HG02759 (cell line): ENCODE data around the gene SLC35B1.
"Not testable (repeated sequence)": the region's sequence is repeated elsewhere in the genome, so short reads cannot be mapped to it uniquely, and the experiment has no call there.

Source experiments
- ATAC-seq: cut with Tn5 transposase; IDR thresholded peaks from one replicate; pipeline ENCODE4 v1.9.1; 2021; ENCODE audit warnings: mild to moderate bottlenecking, moderate library complexity; ENCODE audit not compliant: unreplicated experiment

Gene SLC35B1

GRCh38 chr17:49674507-49674906 is 33.3 kb downstream of the SLC35B1 start:
- no peak for ATAC-seq

GRCh38 chr17:49673679-49674078 is 34.1 kb downstream of the SLC35B1 start:
- ATAC-seq: not testable (repeated sequence)

- ATAC-seq: no peak
Measured at GRCh38 chr17:49670641-49671040, 37.1 kb downstream of the SLC35B1 start.

- ATAC-seq: no peak
Measured at GRCh38 chr17:49670002-49670401, 37.8 kb downstream of the SLC35B1 start.

- ATAC-seq: no peak
Measured at GRCh38 chr17:49667854-49668253, 39.9 kb downstream of the SLC35B1 start.

GRCh38 chr17:49664706-49665211 is 43.0 kb downstream of the SLC35B1 start:
- no peak for ATAC-seq

GRCh38 chr17:49659661-49660382 is 47.9 kb downstream of the SLC35B1 start:
- ATAC-seq: no peak

GRCh38 chr17:49656247-49656646 is 51.5 kb downstream of the SLC35B1 start:
- ATAC-seq: no peak
